NCI-H1092 treated with DMSO at 0.1 percent for 48 hours (cell line): ENCODE results near the gene PLEKHO2.
"Not testable (repeated sequence)": the region's sequence is repeated elsewhere in the genome, so short reads cannot be mapped to it uniquely, and the experiment has no call there.

Source experiments
- DNase-seq: peaks from one replicate; lab custom pipeline; 2025; lab: John Stamatoyannopoulos, UW

PLEKHO2 gene, protein sequence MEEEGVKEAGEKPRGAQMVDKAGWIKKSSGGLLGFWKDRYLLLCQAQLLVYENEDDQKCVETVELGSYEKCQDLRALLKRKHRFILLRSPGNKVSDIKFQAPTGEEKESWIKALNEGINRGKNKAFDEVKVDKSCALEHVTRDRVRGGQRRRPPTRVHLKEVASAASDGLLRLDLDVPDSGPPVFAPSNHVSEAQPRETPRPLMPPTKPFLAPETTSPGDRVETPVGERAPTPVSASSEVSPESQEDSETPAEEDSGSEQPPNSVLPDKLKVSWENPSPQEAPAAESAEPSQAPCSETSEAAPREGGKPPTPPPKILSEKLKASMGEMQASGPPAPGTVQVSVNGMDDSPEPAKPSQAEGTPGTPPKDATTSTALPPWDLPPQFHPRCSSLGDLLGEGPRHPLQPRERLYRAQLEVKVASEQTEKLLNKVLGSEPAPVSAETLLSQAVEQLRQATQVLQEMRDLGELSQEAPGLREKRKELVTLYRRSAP

DNA sequence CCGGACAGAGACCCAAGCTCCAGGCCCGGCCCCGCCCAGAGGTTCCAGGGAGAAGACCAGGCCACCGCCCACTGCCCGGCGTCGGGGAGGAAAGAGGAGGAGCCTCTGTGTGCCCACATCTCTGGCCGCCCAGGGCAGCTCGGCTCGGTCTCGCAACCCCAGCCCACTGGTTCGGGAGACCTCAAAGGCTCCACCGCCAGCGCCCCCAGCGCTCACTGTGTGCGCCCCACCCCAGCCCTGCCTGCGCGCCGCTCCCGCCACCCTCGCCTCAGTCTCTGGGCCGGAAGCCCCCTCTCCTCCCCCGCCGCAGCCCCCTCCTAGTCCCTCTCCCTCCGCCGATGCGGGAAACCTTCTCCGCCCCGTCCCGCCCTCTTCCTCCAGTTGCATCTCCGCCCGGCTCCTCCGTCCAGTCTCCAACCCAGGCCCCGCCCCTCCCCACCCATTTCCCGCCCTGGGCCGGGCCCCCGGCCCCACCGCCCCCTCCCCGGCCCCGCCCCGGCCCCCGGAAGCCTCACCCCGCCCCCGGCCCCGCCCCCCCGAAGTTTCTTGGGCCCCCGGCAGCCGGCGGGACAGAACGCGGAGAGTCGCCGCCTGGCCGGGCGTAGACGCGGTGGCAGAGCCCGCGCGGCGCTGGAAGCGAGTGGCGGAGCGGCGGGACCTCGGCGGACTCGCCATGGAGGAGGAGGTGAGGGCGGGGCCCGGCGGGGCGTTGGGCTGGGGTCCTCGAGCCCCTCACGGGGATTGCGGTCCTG, at the start of gene PLEKHO2:
TSS of gene PLEKHO2 (plus strand) at position 572 of the 752 bp plus-strand sequence. CDS start at position 674, 102 bp downstream.
- peak; percentile 48 for DNase-seq

DNA sequence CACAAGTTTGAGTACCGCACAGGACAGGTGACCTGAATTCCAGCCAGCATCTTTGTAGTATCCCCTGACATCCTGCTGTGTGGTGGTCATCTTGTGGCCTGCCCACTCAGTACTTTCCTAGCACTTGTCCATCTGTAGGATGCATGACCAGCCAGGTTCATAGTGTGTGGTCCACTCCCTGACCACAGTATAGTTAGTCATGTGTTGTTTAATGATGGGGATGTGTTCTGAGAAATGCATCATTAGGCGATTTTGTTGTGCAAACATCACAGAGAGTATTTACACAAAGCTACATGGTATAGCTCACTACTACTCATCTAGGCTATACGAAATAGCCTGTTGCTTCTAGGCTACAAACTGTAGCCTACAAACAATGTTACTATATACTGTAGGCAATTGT, 49.4 kb upstream of the PLEKHO2 start:
- DNase-seq: no peak

DNA sequence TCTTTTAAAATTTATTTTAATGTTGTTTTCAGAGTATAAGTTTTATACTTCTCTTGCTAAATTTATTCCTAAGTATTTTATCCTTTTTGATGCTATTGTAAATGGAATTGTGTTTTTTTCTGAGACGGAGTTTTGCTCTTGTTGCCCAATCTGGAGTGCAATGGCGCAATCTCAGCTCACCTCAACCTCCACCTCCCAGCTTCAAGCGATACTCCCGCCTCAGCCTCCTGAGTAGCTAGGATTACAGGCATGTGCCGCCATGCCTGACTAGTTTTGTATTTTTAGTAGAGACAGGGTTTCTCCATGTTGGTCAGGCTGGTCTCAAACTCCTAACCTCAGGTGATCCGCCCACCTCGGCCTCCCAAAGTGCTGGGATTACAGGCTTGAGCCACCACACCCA, 46.4 kb upstream of the PLEKHO2 start:
- DNase-seq: not testable (repeated sequence)

DNA sequence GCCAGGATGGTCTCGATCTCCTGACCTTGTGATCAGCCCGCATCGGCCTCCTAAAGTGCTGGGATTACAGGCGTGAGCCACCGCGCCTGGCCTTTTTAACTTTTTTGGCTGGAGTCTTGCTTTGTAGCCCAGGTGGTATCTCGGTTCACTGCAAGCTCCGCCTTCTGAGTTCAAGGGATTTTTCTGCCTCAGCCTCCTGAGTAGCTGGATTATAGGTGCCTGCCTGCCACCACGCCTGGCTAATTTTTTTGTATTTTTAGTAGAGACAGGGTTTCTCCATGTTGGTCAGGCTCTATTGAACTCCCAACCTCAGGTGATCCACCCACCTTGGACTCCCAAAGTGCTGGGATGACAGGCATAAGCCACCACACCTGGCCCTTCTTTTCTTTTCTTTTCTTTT, 45.8 kb upstream of the PLEKHO2 start:
- DNase-seq: not testable (repeated sequence)

DNA sequence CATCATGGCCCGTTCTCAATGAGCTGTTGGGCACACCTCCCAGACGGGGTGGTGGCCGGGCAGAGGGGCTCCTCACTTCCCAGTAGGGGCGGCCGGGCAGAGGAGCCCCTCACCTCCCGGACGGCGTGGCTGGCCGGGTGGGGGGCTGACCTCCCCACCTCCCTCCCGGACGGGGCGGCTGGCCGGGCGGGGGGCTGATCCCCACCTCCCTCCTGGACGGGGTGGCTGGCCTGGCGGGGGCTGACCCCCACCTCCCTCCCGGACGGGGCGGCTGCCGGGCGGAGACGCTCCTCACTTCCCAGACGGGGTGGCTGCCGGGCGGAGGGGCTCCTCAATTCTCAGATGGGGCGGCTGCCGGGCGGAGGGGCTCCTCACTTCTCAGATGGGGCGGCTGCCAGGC, 42.8 kb upstream of the PLEKHO2 start:
- DNase-seq: not testable (repeated sequence)

DNA sequence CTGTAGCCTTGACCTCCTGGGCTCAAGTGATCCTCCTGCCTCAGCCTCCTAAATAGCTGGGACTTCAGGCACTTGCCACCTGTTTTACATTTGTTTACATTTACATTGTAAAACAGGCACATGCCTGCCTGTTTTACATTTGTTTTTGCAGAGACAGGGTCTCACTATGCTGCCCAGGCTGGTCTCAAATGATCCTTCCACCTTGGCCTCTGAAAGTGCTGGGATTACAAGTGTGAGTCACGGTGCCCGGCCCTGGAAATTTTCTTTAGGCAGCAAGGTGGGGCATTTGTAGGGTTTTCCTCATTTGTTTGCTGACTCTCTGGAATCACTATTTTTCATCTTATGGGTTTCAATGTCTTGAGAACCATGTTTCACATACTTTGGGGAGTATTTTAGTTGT, 41.2 kb upstream of the PLEKHO2 start:
- DNase-seq: no peak

DNA sequence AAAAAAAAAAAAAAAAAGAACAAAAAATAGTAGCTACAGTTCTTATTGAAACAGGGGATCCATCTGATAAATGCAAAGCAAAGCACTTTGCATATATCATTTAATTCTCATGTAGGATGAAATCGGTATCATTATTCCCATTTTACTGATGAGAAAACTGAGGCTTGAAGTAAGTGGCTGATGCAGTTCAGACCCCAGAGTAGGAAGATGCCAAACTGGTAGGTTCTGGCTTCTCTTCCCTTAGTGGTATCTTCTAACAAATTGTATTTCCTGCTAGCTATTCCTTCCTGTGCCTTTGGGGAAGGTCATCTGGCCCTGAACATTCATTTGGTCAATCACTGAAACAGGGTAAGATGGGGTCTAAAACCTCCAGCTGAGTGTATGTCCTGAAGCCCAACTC, 38.2 kb upstream of the PLEKHO2 start:
- no peak for DNase-seq

DNA sequence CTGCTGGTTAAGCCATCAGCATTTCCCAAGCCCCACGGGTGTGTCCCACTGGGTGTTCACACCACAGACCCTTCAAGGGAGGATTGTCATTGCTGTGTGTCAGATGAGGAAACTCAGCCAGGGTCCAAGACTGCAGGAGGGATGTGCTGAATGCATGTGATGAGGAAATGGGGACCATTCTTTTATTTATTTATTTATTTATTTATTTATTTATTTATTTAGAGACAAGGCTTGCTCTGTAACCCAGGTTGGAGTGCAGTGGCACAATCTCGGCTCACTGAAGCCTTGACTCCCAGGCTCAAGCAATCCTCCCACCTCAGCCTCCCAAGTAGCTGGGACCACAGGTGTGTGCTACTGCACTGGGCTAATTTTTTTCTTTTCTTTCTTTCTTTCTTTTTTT, 37.1 kb upstream of the PLEKHO2 start:
- no peak for DNase-seq

DNA sequence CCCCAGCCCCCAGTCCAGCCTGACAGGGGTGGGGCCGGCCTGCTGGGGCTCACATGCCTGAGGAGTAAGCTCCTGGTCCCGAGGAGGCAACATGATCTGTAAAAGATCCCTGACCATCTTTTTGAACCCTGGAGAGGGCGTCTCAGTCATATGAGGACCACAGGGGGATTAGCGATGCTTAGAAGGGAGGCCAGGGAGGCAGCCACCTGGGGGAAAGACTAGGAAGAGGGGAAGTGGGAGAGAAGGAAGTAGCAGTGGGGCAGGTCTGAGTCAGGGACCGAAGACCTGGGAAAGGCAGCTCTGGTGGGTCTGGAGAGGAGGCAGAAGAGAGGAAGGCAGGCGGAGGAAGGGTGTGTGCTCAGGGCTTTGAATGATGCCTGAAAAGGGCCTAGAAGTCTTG, 35.2 kb upstream of the PLEKHO2 start:
- DNase-seq: no peak

DNA sequence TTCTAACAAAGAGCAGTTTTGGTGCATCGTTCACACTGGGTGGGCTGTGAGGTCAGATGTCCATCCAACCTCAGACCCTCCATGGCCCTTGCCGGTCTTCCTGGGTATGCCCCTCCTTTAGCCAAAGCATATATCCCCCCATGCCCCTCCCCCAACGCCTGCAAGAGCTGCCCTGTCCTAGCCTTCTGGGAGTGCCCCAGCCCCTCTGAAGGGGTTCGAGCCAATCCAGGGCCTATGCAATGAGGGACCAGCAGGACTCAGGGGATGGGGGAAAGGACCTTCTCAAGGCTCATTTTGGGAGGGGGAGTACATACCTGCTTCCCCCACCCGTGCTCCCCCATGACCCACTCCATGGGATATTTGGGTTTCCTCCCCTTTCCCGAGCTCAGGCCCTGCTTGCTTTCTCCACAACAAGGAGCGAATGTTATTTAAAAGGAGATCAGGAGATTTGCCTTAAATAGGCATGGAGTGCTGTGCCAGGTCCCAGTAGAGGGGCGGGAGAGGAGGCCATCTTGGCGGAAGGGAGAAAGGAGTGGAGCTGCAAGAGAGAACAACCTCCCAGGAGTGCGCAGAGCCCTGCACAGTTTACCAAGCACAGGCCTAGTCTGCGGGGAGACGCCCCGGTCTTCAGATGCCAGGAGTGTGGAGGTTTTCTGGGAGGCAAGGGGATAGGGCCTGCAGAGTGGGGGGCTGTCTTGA, 34.5 kb upstream of the PLEKHO2 start:
- no peak for DNase-seq

DNA sequence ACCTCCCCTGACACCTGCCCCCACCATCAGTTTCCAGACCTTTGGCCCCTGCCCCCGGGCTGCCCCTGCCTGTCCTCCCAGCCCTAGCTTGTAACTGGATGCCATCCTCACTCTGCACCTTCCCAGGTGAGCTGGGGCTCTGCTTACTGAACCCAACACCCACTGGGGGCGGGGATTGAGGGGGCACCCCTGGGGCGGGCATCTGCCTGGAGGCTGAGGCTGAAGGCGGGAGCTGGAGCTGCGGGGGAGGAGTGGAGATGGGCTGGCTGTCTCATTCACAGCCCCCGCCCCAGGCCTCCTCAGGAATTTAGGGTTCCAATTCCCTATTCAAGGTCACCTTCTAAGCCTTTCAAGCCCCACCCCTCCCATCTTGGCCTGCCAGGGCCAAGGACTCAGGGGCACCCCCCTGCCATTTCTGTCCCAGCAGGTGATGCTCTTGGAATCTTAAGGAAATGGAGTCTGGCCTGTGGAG, 33.9 kb upstream of the PLEKHO2 start:
- no peak for DNase-seq

DNA sequence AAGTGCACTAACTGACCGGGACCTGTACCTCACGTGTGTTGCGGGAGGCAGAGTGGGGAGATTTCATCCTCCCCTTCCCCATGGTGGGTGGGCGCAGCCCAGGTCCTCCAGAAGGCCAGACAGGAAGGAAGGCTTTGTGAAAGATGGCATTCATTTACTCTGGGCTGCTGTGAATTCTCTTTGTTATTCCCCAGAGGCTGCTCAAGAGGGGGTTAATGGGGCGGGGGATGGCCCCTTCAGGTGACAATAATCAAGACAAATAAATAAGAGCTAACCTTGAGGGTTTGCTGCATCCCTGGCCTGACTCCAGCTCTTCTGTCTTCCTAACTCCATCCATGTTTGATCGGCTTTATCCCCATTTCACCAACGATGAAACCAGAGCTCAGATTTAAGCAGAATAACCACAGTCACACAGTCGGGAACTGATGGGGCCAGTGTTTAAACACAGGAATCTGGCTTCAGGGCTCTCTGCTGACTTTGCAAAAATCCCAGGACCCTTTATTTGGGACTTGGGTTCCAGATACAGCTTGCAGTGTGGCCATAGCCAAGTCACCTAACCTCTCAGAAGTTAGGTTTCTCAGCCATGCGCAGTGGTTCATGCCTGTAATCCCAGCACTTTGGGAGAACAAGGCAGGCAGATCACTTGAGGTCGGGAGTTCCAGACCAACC, 32.8 kb upstream of the PLEKHO2 start:
- DNase-seq: no peak

DNA sequence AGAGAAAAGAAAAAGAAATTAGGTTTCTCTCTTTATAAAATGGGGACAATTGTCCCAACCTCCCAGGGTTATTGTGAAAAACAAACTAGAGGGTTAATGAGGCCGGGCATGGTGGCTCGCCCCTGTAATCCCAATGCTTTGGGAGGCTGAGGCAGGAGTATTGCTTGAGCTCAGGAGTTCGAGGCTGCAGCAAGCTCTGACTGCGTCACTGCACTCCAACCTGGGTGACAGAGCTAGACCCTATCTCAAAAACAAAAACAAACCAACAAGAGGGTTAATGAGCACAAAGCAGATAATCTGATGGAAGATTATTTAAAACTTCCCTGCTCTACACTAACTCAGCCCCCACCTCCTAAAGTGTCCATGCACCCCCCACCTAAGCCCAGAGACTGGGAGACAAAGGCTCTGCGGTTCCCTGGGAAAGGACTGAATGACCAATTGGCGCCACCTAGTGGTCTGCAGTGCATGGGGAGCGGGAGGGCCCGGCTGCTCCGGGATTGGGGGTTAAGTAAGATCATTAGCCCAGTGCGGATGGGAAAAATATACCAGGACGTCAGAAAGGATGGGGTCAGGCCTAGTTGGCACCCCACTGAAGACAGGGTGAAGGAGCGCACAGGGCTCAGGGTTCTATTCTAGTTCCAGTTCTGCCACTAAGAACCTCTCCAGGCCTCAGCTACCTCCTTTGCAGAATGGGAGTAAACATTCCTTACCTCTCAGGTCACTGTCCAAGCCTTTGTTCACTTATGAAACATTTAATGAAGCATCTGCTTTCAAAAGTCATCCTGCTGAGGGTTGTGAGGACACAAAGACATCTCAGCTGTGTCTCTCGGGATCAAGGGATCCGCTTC, 31.8 kb upstream of the PLEKHO2 start:
- peak; percentile 41 for DNase-seq

DNA sequence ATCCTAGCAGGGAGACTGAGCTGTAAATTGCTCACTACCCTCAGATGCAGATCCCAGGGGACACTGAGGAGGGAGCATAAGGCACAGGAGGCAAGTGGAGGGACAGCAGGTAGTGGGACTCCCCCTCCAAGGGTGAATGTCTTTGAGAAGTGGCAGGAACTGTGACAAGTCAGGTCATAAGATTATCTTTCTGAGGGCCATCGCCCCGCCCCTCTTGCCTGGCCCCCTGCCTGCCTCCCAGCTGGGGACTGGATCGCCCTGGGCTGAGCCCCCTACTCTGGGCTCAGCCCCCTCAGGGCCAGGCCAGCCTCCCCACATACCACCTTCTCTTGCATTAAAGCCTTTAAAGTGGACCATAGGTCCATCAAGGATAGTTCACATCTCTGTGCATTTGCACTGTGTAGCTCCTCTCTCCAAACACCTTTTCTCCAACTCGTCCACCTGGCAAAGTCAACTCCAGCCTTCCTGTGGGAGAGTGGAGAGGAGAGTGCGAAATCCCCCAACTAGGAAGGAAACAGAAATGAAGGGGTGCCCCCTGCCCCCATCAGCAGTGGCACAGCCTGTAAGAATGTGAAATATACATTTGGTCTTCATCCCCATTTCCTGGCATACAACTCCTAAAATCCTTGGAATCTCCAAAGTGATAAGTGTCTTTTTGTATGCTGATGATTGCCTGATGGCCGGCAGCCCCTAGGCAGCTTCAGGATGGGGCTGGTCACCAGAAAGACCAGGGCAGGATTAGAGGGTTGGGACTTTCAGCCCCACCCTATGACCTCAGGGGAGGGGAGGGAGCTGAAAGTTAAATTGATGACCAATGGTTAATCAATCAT, 31.0 kb upstream of the PLEKHO2 start:
- DNase-seq: no peak

DNA sequence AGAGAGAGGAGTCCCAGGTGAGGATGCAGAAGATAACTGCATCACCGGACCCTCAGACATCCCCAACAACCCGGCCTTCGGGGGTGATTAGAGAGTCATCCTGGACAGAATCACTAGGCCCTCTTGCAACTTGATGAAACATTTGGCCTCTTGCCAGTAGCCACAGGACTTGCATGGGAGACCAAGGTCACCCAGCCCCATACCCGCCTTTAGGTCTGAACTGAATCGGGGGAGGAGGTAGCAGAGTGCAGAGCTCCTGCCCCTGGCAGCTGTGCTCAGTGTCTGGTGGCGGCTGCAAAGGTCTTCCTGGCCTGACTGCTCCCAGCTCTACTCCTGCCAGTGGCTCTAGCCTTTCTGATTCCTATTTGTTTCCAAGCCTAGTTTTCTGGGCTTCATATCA, 28.6 kb upstream of the PLEKHO2 start:
- DNase-seq: no peak

DNA sequence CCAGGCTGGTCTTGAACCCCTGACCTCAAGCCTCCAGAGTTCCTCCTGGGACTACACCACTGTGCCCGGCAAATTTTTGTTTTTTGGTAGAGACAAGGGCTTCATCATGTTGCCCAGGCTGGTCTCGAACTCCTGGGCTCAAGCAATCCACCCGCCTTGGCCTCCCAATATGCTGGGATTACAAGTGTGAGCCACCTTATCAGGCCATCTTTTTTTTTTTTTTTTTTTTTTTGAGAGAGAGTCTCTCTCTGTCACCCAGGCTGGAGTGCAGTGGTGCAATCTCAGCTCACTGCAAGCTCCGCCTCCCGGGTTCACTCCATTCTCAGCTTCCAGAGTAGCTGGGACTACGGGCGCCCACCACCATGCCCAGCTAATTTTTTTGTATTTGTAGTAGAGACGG, 27.4 kb upstream of the PLEKHO2 start:
- not testable (repeated sequence) for DNase-seq

DNA sequence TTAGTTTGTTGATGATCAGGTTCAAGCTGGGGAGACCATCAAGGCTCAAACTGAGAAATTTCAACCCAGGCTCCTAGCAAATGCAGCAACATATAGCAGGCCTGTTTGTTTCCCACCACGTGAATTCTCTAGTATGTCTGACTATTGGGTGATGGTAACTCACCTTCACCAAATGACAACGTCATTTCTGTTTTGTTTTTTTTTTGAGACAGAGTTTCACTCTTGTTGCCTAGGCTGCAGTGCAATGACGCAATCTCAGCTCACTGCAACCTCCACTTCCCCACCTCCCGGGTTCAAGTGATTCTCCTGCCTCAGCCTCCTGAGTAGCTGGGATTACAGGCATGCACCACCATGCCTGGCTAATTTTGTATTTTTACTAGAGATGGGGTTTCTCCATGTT, 26.8 kb upstream of the PLEKHO2 start:
- DNase-seq: not testable (repeated sequence)

DNA sequence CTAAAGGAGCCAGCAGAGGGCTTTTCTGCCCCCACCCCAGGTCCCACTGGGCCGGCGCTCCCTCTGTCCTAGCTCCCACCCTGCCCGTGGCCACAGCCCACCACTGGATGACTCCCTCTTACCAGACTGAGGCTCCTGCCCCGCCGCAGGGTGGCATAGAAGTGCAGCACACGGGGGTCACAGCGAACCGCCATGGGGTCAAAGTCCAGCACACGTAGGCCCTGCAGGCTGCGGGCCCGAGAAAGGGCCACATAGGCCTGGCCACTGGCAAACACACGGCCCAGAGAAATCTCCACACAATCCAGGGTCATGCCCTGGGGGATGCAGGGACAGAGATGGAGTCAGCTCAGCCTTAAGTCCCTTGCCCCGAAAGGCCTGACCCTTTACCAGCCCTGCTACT, 25.3 kb upstream of the PLEKHO2 start:
- DNase-seq: no peak

DNA sequence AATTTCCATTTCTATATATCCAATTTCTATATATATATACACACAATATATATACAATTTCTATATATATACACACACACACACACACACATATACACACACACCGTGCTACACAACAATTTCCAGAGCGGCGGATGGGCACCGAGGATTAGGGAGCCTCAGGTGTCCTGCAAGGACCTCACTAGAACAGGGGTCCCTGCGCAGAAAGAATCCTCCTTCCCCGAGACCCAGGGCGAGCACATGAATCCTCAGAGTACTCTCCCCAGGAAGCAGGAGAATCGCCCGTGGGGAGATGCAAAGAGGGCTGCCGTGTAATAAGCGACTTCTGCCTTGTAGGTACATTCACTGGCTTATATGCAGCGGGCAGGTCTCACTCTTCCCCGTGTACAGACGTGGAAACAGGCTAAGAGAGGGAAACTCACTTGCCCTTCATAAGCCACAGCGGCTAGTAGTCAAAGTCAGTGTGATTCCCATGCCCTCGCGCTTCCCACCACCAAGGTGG, 16.7 kb upstream of the PLEKHO2 start:
- DNase-seq: peak; percentile 13
